Hindlimb muscle (tissue), 1 donor: ENCODE measurements around the gene CARD11. TPM values are rescaled to one million over a fixed set of nuclear protein-coding genes. Genes with fewer than 3 reads are reported as not detected.

Experiments used
- DNase-seq: peaks from one replicate; pipeline ENCODE4 v3.0.0-alpha.2; 2013
- polyA plus RNA-seq: library from polyadenylated mRNA; unstranded; fragments of 120-200 nt; gene quantifications from one replicate; pipeline ENCODE4 v1.2.1, GENCODE V29; 2013; ENCODE audit not compliant: insufficient read length

The CARD11 gene
- polyA plus RNA-seq, 1 donor = 0.48 TPM

DNA sequence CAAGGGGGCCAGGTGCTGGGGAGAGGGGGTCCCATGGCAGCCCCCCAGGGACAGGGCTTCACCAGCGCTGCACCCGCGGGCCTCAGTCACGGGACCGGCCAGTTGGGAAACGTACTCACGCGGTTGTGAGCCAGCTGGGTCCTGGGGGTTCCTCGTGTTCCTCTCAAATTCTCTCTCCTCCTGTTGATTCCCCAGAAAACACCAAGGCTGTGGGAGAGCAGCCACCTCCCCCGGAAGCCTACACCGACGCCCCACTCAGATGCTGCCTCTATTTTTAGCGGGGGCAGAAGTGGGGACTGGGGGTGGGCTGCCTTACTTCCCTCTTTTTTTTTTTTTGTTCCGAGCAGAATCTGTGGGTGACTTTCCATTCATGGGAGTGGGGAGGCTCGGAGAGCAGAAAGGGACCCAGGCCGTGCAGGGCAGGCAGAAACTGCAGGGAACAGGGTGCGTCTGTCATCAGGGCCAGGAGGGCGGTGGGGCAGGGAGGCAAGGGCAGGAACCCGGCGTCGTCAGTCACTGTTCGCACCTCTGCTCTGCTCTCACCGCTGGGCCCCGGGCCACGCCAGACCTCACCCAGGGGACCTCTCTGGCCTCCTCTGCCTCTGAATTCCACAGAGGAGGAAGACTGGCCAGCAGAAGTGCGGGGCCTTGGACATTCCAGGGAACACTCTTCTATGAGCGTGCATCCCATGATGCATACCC lies 63.1 kb downstream of the CARD11 start:
- DNase-seq = no peak

DNA sequence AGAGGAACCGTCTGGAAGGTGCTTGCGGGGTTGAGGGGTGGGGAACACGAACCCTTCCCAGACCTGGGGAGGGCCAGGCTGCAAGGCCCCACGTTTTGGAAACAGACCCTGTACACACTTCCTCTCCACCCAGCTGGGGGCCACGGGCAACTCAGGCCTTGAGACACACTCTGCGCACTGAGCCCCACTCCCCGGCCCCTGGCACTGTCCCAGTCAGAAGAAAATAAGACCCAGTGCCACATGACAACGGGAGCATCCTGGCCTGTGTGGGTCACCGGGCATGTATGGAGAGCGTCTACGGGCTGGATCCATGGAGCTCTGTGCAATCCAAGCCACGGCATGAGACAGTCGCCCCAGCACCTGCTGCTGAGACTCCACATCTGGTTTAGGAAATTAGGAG lies 63.7 kb downstream of the CARD11 start:
- no peak for DNase-seq

DNA sequence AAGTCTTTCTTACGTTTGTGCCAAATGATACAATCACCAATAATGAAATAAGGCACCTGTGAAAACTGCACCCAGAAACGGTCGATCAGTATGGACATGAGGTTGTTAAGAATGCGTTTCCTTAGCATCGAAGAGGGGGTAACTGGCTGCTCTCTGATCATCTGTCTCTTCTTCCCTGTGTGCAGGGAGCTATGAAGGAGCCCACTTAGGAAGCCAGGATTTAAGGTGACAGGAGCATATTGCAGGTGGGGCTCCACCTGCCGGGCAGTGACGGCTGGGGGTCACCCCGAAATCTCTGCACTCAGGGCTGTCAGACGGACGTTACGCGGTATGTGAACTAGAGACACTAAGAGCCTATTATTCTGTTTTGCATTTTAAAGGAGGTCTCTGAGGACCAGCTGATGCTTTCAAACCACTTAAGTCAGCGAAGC lies 64.5 kb downstream of the CARD11 start:
- DNase-seq = no peak

DNA sequence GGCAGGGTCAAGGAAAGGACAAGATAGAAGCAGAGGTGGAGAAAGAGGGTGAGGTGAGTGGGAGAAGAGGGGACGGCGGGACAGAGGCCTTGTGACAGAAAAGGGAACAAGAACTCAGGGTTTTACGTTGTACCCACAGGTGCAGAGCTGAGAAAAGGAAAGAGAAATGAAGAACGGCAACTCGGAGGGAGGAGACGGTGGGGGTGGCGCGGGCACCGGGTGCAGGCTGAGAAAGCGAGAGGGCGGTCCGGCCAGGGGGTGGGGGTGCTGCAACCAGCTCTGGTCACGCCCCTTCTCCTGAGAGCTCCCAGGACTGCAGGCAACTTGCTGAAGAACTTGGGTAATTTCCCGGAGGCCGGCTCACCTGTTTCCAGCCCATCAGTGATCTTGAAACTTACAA lies 65.3 kb downstream of the CARD11 start:
- DNase-seq = no peak

DNA sequence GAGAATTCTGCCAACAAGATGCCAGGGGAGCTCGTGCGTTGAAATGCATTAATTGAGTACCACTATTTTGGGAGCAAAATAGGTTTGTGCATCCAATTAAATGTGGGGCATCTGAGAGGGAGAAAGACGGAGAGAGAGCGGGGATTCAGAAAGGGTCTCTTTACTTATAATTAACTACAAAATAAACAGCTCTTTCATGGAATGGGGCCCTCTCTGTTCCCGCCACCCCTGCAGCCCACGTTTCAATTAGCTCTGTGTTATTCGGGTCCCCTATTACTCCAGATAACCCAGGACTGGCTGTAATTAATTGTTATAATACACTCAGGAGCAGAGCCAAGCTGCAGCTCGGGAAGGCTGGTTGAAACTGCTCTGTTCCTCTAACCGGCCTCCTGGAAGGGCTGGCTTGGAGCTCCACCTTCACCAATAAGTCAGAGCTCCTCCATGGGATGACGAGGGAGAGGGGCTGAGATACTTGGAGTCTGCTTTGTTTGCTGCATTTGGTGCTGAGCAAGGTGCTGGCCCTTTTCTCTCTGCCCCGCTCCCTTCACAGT lies 67.8 kb downstream of the CARD11 start:
- no peak for DNase-seq

DNA sequence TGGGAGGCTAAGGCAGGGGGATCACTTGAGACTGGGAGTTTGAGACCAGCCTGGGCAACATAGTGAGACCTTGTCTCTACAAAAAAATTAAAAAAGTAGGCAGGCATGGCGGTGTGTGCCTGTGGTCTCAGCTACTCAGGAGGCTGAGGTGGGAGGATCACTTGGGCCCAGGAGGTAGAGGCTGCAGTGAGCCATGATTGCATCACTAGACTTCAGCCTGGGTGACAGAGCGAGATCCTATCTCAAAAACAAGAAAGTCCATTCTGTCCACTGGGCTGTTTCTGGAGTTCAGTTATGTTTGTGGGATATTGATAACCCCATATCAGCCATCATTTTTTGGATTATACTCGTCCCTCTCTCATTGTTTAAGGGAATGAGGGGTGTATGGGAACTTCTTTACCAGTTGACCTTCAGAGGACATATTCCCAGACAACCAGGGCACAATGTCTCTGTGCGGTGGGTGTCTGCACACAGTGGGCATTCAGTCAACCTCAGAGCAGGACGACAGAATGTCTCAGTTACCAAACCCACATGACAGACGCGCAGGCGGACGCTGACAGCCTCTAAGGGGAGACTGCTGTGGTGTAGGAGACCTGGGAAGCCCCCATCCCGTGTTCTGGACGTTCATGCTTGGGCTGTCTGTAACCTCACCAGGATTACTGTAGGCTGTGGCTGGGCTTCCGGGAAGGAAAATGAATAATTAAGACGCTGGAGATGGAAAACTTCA lies 69.4 kb downstream of the CARD11 start:
- DNase-seq = no peak

DNA sequence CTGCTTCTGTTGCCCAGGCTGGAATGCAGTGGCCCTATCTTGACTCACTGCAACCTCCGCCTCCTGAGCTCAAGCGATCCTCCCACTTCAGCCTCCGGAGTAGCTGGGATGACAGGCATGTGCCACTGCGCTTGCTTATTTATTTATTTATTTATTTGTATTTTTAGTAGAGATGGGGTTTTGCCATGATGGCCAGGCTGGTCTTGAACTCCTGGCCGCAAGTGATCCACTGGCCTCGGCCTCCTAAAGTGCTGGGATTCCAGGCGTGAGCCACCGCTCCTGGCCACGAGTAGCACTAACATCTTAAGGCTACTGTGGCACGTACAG lies 70.9 kb downstream of the CARD11 start:
- no peak for DNase-seq

DNA sequence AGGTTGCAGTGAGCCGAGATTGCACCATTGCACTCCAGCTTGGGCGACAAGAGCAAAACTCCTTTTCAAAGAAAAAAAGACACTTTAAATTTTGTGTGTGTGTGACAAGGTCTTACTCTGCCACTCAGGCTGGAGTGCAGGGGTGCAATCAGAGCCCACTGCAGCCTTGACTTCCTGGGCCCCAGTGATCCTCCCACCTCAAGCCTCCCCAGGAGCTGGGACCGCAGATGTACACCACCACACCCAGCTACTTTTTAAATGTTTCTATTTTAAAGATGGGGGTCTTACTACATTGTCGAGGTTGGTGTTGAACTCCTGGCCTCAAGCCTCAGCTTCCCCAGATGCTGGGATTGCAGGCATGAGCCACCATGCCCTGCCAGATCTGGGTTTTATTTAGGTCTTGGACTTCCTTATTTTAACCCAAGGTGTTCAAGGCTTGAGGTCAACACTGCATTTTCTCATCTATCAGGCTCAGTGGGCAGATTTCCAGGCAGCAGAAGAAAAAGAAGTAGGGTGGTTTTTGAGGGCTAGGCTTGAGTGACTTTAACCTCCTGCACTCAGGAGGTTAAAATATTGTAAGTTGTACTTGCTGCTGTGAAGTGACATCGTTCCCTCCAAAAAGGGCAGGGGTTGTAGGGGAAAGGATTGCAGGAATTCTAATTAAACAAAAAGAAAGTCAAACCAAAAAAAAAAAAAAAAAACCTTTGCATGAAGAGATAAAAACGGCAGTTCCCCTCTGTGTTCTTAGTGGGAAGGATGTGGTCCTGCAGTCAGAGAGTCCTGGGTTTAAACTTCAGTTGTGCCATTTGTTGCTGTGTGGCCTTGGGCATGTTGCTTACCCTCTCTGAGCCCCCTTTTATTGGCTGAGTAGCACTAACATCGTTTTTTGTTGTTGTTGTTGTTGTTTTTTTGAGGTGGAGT lies 71.5 kb downstream of the CARD11 start:
- DNase-seq = no peak

DNA sequence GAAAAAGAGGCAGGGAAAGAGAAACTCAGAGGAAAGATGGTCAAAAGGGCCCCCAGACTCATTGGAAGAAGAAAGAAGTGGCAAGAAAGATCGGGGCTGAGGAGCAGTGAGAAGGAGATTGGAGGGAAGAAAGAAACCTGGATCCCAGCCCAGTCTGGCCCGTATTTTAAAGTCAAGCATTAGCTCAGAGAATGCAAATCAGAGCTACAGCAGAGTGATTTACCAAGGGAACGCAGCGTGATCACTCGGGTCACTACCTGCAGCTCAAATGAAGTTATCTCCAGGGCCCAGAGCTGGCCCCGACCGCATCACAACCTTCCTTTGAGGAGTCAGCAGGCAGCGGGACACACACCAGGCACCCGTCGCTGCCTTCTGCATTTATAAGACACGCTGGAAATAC lies 72.8 kb downstream of the CARD11 start:
- no peak for DNase-seq

DNA sequence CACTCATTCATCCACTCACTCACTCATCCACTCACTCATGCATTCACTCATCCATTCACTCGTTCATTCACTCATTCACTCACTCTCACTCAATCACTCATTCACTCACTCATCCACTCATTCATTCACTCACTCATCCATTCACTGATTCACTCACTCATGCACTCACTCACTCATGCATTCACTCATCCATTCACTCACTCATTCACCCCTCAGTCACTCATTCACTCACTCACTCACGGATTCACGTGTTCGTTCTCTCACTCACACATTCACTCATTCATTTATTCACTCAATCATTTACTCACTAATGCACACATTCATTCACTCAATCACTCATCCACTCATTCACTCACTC lies 73.4 kb downstream of the CARD11 start:
- DNase-seq = no peak

DNA sequence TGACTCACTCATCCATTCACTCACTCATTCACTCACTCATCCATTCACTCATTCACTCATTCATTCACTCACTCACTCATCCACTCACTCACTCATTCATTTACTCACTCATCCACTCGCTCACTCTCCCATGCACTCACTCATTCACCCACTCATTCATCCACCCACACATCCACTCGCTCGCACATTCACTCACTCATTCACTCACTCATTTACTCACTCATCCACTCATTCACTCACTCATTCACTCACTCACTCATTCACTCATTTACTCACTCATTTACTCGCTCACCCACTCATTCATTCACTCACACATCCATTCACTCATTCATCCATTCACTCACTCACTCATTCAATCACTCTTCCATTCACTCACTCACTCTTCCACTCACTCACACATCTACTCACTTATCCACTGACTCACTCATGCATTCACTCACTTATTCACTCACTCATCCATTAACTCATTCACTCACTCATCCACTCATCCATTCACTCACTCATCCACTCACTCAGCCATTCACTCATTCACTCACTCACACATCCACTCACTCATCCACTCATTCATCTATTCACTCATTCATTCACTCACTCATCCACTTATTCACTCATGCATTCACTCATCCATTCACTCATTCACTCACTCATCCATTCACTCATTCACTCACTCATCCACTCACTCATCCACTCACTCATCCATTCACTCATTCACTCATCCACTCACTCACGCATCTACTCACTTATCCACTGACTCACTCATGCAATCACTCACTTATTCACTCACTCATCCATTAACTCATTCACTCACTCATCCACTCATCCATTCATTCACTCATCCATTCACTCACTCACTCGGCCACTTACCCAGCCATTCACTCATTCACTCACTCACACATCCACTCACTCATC lies 74.0 kb downstream of the CARD11 start:
- no peak for DNase-seq

DNA sequence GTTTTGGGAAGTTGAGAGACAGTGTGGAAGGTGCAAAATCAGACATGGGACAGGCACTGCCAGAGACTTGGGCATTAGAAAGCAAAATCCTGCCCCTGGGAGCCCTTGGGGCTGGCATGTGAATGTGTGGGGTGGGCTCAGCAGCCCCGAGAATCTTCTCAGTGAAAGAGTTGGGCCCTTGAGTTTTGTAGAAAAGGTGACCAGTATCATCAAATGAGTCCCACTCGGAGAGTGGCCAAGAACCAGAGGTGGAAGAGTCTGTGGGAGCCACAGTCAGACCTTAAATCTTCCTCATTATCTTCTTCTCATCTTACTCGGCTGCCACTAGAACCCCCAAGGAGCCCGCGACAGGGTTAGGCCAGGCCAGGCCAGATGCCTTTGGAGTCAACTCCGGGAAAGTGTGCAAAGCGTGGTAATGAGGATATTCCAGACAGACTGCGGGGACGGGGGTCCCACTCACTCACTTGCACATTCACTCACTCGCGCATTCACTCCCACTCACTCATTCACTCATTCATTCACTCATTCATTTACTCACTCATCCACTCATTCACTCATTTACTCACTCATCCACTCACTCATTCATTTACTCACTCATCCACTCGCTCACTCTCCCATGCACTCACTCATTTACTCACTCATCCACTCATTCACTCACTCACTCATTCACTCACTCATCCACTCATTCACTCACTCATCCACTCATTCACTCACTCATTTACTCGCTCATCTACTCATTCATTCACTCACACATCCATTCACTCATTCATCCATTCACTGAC lies 74.9 kb downstream of the CARD11 start:
- DNase-seq = no peak

DNA sequence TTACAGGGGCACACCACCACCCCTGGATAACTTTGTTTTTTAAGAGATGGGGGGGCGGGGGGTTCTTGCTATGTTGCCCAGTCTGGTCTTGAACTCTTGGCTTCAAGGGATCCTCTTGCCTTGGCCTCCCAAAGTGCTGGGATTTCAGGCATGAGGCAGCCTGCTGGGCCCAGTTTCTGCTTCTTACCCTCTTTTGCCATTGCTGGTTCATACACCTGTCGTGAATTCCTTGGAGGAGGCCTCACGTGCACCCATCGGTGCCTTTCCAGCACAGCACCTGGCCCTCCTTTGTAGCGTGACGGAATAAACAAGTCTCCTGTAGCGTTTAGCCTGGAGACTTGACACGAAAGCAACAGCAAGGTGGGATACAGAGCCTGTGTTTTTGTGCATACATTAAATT lies 75.5 kb downstream of the CARD11 start:
- no peak for DNase-seq

DNA sequence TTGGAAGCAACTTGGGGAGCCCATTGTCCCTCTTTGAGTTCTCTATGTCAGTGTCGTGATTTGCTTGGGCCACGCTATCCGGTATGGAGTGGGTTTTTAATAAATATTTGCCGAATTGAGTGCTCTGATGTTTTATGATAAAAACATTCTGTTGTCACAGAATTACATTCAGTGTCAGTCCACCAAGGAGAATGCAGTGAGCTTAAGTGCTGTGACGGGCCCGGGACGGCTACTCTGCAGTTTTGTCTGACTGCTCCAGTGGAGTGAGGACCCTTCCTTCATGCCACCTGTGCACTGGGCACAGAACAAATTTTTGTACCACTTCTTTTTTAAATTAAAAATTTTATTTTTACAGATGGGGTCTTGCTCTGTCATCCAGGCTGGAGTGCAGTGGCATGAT lies 76.0 kb downstream of the CARD11 start:
- DNase-seq = no peak

DNA sequence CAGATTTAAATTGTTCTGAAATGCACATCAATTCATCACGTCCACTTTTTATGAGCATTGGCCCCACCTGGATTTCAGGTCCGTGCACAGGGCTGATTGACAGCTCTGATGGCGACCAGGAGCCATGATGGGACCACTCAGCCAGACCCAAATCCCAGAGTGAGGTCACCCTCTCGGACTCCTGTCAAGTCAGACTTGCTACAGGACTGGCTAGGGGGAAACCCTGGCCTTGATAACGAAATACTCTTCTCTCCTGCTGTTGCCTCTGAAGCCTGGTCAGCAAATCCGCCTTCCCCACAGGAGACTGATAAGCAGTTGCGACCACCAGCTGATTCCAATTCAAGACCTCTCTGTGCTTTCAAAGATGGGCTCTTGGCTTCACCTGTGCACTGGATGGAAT lies 76.4 kb downstream of the CARD11 start:
- DNase-seq = no peak

DNA sequence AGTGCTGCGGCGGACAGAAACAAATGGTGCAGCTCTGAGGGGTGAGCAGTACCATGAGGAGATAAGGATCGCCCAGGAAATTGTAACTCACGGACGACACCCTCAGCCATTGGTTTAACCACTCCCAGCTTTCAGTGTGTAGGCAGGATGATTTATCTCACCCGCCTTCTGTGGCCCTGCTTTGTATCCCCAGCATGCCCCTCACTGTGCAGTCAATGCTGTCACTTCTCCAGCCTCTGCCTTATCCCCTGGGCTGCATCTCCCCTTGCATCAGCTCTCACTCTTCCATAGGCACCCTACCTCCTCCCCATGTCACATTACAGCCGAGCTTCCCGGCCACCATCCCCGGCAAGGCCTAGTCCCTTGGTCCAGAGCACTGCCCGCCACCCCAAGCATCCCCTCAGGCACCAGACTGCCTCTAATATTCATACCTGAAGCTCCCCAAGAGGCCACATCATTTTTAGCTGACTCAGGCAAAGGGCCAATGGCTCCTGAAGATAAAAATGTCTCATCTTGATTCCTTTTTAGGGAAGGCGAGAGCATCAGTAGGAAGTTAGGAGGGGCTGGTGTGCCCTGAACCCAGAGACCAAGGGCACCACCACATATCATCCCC lies 77.1 kb downstream of the CARD11 start:
- no peak for DNase-seq

DNA sequence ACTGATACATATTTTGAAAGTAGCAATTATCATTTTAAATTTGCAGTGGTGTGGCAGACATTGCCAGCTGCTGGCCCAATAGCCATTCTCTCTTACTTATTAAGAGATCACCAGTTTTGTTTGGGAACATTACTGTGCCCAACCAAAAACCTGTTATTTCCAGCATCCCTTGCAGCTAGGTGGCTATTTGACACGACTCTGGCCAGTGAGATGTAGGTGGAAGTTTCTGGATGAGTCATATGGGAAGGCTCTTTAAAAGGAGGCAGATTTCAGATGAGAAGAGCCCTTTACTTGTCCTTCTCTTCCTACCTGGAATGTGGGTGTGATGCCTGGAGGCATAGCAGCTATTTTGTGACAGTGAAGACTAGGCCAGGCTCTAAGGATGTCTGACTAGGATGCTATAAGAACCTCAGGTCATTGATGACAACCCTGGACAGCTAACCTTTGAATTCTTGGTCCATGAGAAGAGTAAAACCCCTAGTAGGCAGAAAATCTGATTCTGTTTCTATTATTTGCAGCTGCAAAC lies 77.9 kb downstream of the CARD11 start:
- no peak for DNase-seq

DNA sequence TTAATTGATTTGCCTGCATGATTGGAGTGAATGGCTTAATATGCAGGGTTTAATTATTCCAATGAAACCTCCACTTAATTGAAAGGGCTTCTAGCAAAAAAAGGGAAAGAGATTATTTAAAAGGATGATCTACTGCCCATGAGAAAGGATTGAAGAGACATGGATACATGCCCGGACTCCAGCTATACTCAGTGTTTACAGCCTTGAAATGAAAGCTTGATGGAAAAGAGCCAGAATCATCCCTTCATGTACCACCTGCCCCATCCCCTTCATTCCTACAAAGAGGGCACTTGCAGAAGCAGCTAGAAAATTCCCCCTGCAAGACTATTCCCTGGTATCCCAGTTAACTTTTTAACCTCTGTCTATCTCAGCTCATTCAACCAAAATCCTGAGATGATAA lies 78.4 kb downstream of the CARD11 start:
- DNase-seq = no peak

DNA sequence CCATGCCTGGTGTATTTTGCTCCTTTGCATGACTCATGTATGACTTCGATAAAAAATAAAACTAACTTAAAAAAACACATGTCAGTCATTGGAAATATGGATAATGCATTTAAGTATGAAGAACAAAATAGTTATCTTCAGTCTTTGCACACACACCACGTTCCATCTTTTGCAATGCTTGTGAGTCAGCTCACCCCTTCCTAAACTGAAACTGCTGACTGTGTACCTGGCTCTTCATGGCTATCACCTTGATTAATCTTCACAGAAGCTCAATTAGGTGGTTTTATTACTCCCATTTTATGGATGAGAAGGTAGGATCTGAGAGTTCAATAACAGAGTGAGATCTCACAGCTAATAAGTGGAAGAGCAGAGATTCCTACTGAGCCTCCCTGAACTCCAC lies 79.5 kb downstream of the CARD11 start:
- DNase-seq = no peak

DNA sequence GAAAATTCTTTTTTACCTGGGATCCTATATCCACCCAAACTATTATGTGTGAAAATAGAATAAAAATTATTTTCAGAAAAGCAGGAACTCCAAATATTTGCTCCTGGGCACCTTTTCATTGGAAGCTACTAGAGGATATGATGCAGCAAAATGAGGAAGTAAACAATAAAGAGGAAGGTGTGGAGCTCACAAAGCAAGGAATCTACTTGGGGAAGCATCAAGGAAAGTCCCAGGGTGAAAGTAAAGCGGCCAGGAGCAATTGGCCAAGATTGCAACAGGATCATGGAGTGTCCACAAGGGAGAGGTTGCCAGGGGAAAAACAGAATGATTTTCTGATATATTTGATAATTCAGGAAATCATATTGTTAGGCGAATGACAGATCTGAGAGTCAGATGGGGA lies 80.8 kb downstream of the CARD11 start:
- DNase-seq = no peak
